ENCODE data around the gene PRELP. TPM values are rescaled to one million over a fixed set of nuclear protein-coding genes. Genes with fewer than 3 reads are reported as not detected.

The PRELP gene
- total and polyA plus RNA-seq, 2 donors (not counting 3 experiments of a cell fraction or from before 2014, with no cell fraction given), result 0.01 TPM; not detected in 1

DNA sequence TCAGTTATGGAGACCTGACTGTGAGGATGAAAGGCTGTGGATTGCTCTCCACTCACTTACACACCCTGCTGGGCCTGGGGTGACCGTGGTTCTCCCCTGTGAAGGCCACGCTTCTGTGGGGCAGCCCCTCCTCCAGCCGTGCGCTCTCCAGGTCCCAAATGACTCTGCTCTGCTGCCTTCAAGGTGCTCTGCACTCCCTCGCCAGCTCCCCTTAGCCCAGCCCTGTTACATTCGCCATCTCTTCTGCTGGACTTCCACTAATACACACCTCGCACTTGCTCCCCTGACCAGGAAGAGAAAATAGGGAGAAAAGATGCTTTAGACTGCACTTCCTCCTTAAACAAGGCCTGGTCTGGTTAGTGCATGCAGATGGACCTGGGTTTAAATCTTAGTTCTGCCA lies 42.9 kb downstream of the PRELP start:
- no TSS peak for BruUV-seq (replicated peaks)
- Histone ChIP-seq H3K27ac (ENCODE audit: insufficient read depth, low read depth, low read length) (no peak overlapping the region), H3K36me3 (ENCODE audit: control insufficient read depth in 2 of 2, extremely low read depth in 1 of 2, insufficient read depth in 2 of 2, low read length in 2 of 2) (no peaks in the 10 kb centered on the region), H3K9me1 (replicated peaks; ENCODE audit: control insufficient read depth, extremely low read depth, insufficient read depth, low read length) (no peaks in the 10 kb centered on the region), H3K4me3 (replicated peaks in 1 of 3; ENCODE audit: insufficient read depth in 1 of 3, low read depth in 1 of 3, low read length in 3 of 3) (no peak overlapping the region), H3K4me2 (ENCODE audit: insufficient read depth, low read length) (no peak overlapping the region), H3K9ac (replicated peaks; ENCODE audit: extremely low read depth, insufficient read depth, low read length) (no peak overlapping the region), H3K4me1 (ENCODE audit: control insufficient read depth, extremely low read depth, insufficient read depth, low read length) (peaks cover 16% of the 10 kb centered on the region), H3K27me3 (ENCODE audit: control insufficient read depth in 2 of 2, insufficient read depth in 2 of 2, low read length in 2 of 2) (no peaks in the 10 kb centered on the region), H3K9me3 (replicated peaks; ENCODE audit: control insufficient read depth, insufficient read depth, low read length) (no peaks in the 10 kb centered on the region), H3K79me2 (ENCODE audit: control insufficient read depth, insufficient read depth, low read length) (no peaks in the 10 kb centered on the region), H2AFZ (ENCODE audit: low read depth, low read length) (no peak overlapping the region), H4K20me1 (replicated peaks; ENCODE audit: control insufficient read depth, extremely low read depth, insufficient read depth, low read length) (no peaks in the 10 kb centered on the region)
- intact Hi-C loops (cut with micrococcal nuclease) (no loop called here), dilution Hi-C loops (cut with MboI; ENCODE audit: extremely low pct_ligation_motif_present, low sequenced_read_pairs) (no loop called here)
- DNase-seq (ENCODE audit: low read depth, low spot score), result no peak
- CTCF ChIA-PET, result interaction anchor here (1.7 to 2.3 kb wide), 3 partner anchors 12 to 182 kb away, joined by 4 to 8 read pairs (median 6); no protein-coding TSS in a partner anchor
- TF ChIP-seq FOS (IDR thresholded peaks at IDR 0.05; ENCODE audit: borderline replicate concordance, insufficient read depth, low read length) (no peak), JUN (IDR thresholded peaks at IDR 0.05; ENCODE audit: borderline replicate concordance, insufficient read depth, insufficient read length, low read depth) (no peak)
- TF ChIP-seq, protein P1, sequence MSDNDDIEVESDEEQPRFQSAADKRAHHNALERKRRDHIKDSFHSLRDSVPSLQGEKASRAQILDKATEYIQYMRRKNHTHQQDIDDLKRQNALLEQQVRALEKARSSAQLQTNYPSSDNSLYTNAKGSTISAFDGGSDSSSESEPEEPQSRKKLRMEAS (IDR thresholded peaks at IDR 0.05; ENCODE audit: insufficient read depth, insufficient read length), result no peak
- FAIRE-seq, result no peak
- POLR2A ChIA-PET, result no interaction called here

DNA sequence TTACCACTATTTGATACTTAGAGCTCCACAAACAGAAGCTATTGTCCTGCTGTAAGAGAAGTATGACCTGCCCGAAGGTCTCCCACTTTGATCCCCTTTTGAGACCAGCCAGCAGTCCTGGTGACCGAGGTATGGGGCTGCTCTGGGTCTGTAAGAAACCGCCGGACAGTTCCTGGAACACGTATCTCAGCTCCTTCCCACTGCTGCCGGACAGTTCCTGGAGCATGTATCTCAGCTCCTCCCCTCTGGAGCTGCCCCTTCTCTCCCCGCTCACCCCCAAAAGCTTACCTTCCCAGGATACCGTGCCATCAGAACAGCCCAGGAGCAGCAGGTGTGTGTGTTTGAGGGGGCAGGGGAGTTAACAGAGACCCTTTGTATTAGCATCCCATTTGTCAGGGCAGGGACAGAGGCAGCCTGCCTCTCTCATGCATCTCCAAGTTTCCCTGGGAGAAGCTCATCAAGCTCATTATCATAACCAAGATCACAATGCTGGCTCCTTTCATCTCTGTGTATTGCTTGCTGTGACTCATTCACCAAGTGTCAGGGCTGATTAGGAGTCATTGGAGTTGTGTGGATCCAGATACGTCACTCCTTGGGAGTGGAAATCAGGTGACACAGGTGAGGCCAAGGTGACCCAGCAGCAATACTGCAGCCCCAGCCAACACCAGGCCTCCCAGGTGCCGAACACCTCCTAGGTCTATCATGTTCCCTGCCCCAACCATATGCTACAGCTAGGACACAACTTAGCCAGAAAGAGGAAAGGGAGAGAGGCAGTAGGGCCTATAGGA lies 43.6 kb downstream of the PRELP start:
- Histone ChIP-seq H3K27ac (ENCODE audit: insufficient read depth, low read depth, low read length) (no peak overlapping the region), H4K20me1 (replicated peaks; ENCODE audit: control insufficient read depth, extremely low read depth, insufficient read depth, low read length) (no peaks in the 10 kb centered on the region), H3K4me2 (ENCODE audit: insufficient read depth, low read length) (no peak overlapping the region), H3K4me3 (replicated peaks in 1 of 3; ENCODE audit: insufficient read depth in 1 of 3, low read depth in 1 of 3, low read length in 3 of 3) (no peak overlapping the region), H3K79me2 (ENCODE audit: control insufficient read depth, insufficient read depth, low read length) (no peaks in the 10 kb centered on the region), H3K9ac (replicated peaks; ENCODE audit: extremely low read depth, insufficient read depth, low read length) (no peak overlapping the region), H3K9me3 (replicated peaks; ENCODE audit: control insufficient read depth, insufficient read depth, low read length) (no peaks in the 10 kb centered on the region), H3K9me1 (replicated peaks; ENCODE audit: control insufficient read depth, extremely low read depth, insufficient read depth, low read length) (no peaks in the 10 kb centered on the region), H2AFZ (ENCODE audit: low read depth, low read length) (no peak overlapping the region), H3K4me1 (ENCODE audit: control insufficient read depth, extremely low read depth, insufficient read depth, low read length) (peaks cover 9% of the 10 kb centered on the region), H3K27me3 (ENCODE audit: control insufficient read depth in 2 of 2, insufficient read depth in 2 of 2, low read length in 2 of 2) (no peaks in the 10 kb centered on the region), H3K36me3 (ENCODE audit: control insufficient read depth in 2 of 2, extremely low read depth in 1 of 2, insufficient read depth in 2 of 2, low read length in 2 of 2) (no peaks in the 10 kb centered on the region)
- no TSS peak for BruUV-seq (replicated peaks)
- intact Hi-C loops (cut with micrococcal nuclease) (no loop called here), dilution Hi-C loops (cut with MboI; ENCODE audit: extremely low pct_ligation_motif_present, low sequenced_read_pairs) (no loop called here)
- TF ChIP-seq EZH2 (IDR thresholded peaks at IDR 0.05; ENCODE audit: borderline replicate concordance, low read depth, low read length, severe bottlenecking), result no peak
- no peak for TF ChIP-seq POLR2AphosphoS5 (IDR thresholded peaks at IDR 0.05; ENCODE audit: insufficient read depth, low read depth, low read length)
- TF ChIP-seq, protein P1 (IDR thresholded peaks at IDR 0.05; ENCODE audit: insufficient read depth, insufficient read length), result no peak
- TF ChIP-seq MYC (IDR thresholded peaks at IDR 0.05; ENCODE audit: low read depth, low read length), result no peak
- TF ChIP-seq, protein P2, sequence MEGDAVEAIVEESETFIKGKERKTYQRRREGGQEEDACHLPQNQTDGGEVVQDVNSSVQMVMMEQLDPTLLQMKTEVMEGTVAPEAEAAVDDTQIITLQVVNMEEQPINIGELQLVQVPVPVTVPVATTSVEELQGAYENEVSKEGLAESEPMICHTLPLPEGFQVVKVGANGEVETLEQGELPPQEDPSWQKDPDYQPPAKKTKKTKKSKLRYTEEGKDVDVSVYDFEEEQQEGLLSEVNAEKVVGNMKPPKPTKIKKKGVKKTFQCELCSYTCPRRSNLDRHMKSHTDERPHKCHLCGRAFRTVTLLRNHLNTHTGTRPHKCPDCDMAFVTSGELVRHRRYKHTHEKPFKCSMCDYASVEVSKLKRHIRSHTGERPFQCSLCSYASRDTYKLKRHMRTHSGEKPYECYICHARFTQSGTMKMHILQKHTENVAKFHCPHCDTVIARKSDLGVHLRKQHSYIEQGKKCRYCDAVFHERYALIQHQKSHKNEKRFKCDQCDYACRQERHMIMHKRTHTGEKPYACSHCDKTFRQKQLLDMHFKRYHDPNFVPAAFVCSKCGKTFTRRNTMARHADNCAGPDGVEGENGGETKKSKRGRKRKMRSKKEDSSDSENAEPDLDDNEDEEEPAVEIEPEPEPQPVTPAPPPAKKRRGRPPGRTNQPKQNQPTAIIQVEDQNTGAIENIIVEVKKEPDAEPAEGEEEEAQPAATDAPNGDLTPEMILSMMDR (IDR thresholded peaks at IDR 0.05; ENCODE audit: extremely low read depth in 1 of 2, insufficient read depth in 1 of 2, low read depth in 1 of 2, low read length in 2 of 2), result no peak
- TF ChIP-seq POLR2A (IDR thresholded peaks at IDR 0.05; ENCODE audit: low read depth, low read length), result no peak
- no peak for TF ChIP-seq JUN (IDR thresholded peaks at IDR 0.05; ENCODE audit: borderline replicate concordance, insufficient read depth, insufficient read length, low read depth)
- no peak for TF ChIP-seq FOS (IDR thresholded peaks at IDR 0.05; ENCODE audit: borderline replicate concordance, insufficient read depth, low read length)
- no peak for TF ChIP-seq GATA2 (IDR thresholded peaks at IDR 0.05; ENCODE audit: insufficient read depth, insufficient read length, low read depth, low read length)
- POLR2A ChIA-PET, result no interaction called here
- CTCF ChIA-PET, result interaction anchor here (1.5 to 2.3 kb wide), 4 partner anchors 11 to 183 kb away, joined by 4 to 8 read pairs (median 6); no protein-coding TSS in a partner anchor
- FAIRE-seq (no peak), DNase-seq (ENCODE audit: low read depth, low spot score) (no peak)

Measured in endothelial cell of umbilical vein (primary cell).